Astrocyte of the spinal cord (primary cell): ENCODE measurements around the gene FAM228B.

ENCODE experiments used
- DNase-seq: peaks from one replicate; pipeline ENCODE4 v3.0.0; 2011; ENCODE audit warnings: low read depth, low spot score
- H3K4me3 ChIP-seq: 2 replicates; pipeline ENCODE4 v1.5.1; 2011; ENCODE audit warnings: low read depth, mild to moderate bottlenecking, low read length, moderate library complexity
- CTCF ChIP-seq: IDR thresholded peaks from 2 replicates; pipeline ENCODE4 v1.5.1; 2012; ENCODE audit warnings: low read depth, mild to moderate bottlenecking, low read length, inconsistent platforms
- in situ Hi-C: cut with HindIII; loops from 2 replicates; pipeline ENCODE4 v1.10.0; 2017; ENCODE audit warnings: low sequenced_read_pairs

FAM228B gene

GRCh38 chr2:24206242-24206641, 83.0 kb downstream of the FAM228B start:
- no peak overlapping the region for H3K4me3 ChIP-seq
- DNase-seq = no peak
- in situ Hi-C loops = no loop called here
- TF ChIP-seq CTCF = no peak

- in situ Hi-C loops = no loop called here
- TF ChIP-seq CTCF = no peak
- DNase-seq = no peak
- H3K4me3 ChIP-seq = no peak overlapping the region
Measured at GRCh38 chr2:24206714-24207113, 83.4 kb downstream of the FAM228B start.

GRCh38 chr2:24207359-24207758, 84.1 kb downstream of the FAM228B start:
- H3K4me3 ChIP-seq = no peak overlapping the region
- in situ Hi-C loops = no loop called here
- TF ChIP-seq CTCF = no peak
- no peak for DNase-seq

- in situ Hi-C loops = no loop called here
- no peak for TF ChIP-seq CTCF
- no peak for DNase-seq
- no peak overlapping the region for H3K4me3 ChIP-seq
Measured at GRCh38 chr2:24208490-24208889, 85.2 kb downstream of the FAM228B start.

GRCh38 chr2:24209389-24210105, 86.3 kb downstream of the FAM228B start:
- no peak for DNase-seq
- H3K4me3 ChIP-seq = no peak overlapping the region
- TF ChIP-seq CTCF = no peak
- in situ Hi-C loops = no loop called here

GRCh38 chr2:24210106-24210455, 86.8 kb downstream of the FAM228B start:
- in situ Hi-C loops = no loop called here
- no peak for TF ChIP-seq CTCF
- H3K4me3 ChIP-seq = no peak overlapping the region
- DNase-seq = no peak
